HG03097 (cell line): ENCODE data around the gene KRTAP10-5.
"Not testable (repeated sequence)": the region's sequence is repeated elsewhere in the genome, so short reads cannot be mapped to it uniquely, and the experiment has no call there.

Experiments
- ATAC-seq: cut with Tn5 transposase; IDR thresholded peaks from one replicate; pipeline ENCODE4 v1.9.1; 2021; ENCODE audit not compliant: unreplicated experiment, low FRiP score

KRTAP10-5 gene

DNA sequence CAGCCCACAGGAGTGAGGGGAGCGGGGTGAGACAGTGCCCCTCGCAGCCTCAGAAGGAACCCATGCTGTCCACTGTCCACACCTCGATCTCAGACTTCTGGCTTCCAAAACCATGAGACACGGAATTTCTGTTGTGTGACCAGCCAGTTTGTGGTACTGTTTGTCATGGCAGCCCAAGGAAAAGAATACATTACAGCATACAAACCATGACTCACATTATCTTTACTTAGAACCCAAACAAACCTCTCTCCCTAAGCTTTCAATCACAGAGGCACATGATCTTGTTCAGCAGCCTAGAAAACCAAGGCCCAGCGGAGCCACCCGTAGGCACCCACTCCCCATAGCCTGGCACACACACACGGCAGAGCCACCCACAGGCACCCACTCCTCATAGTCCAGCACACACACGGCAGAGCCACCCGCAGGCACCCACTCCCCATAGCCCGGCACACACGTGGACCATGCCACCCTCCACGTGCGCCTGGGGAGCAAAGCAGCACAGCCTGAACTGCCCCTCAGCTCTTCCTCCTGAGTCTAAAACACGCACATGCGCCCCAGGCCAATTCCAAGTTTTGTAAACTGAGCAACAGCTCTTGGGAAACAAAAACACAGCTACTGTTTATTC, 7.3 kb downstream of the KRTAP10-5 start:
- no peak for ATAC-seq

GRCh38 chr21:44571844-44572782, 8.3 kb downstream of the KRTAP10-5 start:
- ATAC-seq: no peak

GRCh38 chr21:44571296-44571695, 9.1 kb downstream of the KRTAP10-5 start:
- ATAC-seq: no peak

DNA sequence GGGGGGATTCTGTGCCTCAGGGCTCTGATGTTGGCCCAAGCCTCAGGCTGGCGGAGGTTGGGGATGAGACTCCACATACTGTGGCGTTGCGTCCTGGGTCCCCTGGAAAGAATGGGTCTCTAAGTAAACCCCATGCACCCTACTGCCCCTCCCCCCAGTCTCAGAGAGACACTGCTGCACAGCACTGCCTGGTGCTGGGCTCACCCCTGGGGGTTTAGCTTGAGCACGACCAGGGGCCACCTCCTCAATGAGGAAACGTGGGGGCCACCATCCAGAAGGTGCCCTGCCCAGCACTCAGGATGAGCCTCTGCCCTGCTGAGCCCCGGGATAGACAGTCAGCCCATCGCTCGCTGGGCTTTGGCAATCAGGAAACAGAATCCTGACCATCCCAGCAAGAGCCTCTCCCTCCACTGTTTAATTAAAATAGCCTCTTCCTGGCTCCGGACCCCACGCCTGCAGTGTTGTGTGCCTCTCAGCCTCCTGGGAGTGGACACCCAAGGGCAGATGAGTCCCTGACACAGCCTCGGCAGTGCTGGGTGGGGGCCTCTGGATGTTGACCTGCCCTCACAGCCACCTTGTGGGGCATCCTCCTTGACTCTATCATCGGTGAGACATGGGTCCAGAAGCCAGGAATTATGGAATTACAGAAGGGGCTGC, 10.4 kb downstream of the KRTAP10-5 start:
- no peak for ATAC-seq

DNA sequence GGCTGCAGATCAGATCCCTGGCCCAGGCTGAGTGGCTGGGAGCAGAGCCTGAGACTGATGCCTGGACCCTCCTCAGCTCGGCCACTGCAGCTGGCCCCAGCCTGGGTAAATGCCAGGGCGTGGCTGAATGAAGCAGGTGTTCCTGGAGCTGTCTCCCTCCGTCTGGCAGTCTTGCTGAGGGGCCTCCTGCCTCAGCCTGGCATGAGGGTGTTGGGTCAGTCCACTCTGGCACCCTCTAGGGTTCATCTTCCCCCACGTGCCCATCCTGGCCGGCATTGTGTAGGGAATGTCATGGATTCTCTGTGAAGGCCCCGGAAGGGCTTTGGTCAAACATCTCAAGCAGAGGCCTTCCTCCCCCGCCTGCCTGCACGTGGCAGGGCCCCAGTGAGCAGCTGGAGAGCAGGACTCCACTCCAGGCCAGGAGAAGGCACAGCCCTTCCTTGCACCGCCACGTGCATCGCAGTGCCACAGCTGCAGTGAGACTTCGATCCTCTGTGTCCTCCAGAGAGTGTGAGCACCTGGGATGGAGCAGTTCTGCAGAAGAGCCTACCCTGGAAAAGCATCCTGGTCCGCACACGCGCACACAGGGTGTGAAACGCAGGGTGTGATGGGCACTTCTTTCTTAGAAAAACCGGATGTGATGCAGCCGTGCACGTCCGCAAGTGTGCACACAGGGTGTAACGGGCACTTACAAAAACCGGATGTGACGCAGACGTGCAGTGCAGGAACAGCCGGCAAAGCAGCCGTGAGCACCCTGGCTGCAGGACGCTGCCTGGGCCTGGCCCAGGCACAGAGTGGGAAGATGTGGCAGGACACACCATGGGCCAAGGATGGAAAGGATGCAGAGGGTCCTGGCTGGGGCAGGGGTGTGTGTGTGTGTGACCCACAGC, 11.5 kb downstream of the KRTAP10-5 start:
- no peak for ATAC-seq

DNA sequence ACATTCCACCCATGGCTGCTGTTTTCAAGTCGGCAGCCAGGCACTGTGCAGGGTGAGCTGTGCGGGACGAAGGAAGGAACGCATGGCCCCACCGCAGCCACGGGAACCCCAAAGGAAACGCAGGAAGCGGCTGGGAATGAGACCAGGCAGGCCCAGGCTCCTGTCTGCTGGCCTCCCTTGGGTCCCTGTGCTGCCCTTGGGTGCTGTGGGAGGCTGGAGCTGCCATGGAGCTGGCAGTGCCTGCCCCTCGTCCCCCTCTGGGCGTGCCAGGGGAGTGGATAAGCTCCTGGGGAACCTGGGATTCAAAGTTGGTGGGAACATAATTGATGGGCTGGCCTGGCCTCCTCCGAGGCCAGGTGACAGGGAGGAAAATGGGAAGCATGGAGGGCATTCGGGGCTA, 12.1 kb downstream of the KRTAP10-5 start:
- ATAC-seq: no peak

GRCh38 chr21:44567481-44568171, 12.8 kb downstream of the KRTAP10-5 start:
- ATAC-seq: no peak

DNA sequence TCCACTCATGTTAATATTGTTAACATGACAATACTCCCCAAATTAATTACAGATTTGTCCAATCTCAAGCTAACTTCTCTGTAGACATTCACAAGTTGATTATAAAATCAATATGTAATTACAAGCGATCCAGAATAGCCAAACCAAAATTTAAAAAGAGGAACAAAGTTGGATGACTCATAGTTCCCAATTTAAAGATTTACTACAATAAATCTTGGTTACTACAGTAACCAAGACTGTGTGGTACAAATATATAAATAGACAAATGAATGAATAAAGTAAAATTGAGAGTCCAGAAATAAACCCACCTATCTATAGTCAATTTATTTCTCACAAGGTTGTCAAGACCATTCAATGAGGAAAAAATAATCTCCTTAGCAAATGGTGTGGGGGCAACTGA, 14.0 kb downstream of the KRTAP10-5 start:
- ATAC-seq: no peak

DNA sequence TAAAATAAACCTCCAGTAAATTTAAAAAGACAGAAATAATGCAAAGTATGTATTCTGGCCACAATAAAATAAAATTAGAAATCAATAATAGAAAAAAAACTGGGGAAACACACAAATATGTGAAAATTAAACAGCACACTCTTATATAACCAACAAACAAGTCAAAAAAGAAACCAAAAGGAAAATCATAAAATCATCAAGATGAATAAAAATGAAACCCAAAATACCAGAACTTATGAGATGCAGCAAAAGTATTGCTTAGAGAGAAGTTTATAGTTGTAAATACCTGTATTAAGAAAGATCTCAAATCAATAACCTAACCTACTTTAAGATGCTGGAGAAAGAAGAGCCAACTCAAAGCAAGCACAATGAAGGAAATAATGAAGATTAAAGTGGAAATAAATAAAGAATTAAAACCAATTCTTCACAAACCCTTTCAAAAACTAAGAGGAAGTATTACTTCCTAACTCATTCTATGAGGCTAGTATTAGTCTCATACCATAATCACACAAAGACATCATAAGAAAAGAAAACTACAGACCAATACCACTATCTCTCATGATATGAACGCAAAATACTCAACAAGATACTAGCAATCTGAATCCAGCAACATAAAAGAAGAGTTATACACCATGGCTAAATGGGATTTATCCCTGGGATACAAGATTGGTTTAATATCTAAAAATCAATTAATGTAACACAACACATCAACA, 15.4 kb downstream of the KRTAP10-5 start:
- no peak for ATAC-seq

GRCh38 chr21:44564099-44564498, 16.3 kb downstream of the KRTAP10-5 start:
- ATAC-seq: no peak

DNA sequence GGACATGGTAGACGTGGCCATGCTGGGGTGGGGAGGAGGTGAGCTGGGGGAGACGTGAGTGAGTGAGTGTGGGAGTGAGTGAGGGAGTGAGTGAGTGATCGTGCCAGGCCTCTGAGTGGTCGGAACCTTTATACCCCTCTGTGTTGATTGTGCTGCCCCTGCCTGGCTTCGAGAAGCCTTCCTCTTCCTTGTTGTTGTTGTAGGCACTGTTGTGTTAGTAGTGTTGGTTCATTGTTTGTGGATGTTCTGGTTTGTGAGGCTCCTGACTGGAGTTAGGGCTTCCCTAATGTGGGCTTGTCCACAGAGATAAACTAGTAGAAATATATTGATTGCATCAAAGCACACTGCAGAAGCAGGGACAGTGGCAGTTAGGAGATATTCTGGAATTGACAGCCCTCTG, 21.7 kb downstream of the KRTAP10-5 start, which contains the start of gene KRTAP10-3:
Gene KRTAP10-3, minus strand, starts transcription at position 101 of the 400 bp plus-strand sequence. Its CDS starts 80 bp downstream, at position 21.
- ATAC-seq: no peak

- not testable (repeated sequence) for ATAC-seq
These were observed 22.1 kb downstream of the KRTAP10-5 start for GRCh38 chr21:44558329-44558675.

GRCh38 chr21:44557491-44558328, 22.7 kb downstream of the KRTAP10-5 start:
- no peak for ATAC-seq

DNA sequence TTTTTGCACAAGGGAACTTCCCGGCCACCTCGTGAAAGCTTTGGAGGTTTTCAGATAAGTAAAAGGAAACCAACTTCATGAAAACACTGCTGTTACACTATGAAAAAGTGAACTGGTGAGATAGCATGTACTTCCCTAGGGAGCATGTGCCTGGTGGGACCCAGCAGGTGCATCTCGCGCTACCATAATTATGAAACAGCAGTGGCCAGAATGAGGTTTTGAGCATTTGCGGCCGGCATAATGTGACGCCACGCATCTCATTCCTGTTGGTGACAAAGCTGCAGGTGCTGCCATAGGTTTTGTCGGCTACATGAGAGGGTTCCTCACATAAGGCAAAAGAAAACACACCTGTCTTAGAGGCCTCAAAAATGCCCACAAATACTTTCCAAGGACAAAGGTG, 23.5 kb downstream of the KRTAP10-5 start:
- ATAC-seq: no peak

GRCh38 chr21:44555200-44555875, 25.1 kb downstream of the KRTAP10-5 start:
- no peak for ATAC-seq

GRCh38 chr21:44552681-44553080, 27.7 kb downstream of the KRTAP10-5 start:
- ATAC-seq: no peak

GRCh38 chr21:44552136-44552535, 28.3 kb downstream of the KRTAP10-5 start:
- ATAC-seq: no peak
